ENCODE measurements around the gene FBXO34.
"Not testable (repeated sequence)": the region's sequence is repeated elsewhere in the genome, so short reads cannot be mapped to it uniquely, and the experiment has no call there.

Gene FBXO34

GRCh38 chr14:55344582-55345163 is 73.5 kb downstream of the FBXO34 start:
- not testable (repeated sequence) for H4K12ac ChIP-seq (ENCODE audit: low read depth, low read length); H4K8ac ChIP-seq (ENCODE audit: low read depth, low read length); H3K9me3 ChIP-seq (ENCODE audit: insufficient read depth, low read depth, low read length); DNase-seq; H3K36me3 ChIP-seq (ENCODE audit: control insufficient read depth in 1 of 2, insufficient read depth in 2 of 2, low read length in 2 of 2); H4K91ac ChIP-seq (ENCODE audit: low read depth, low read length); H3K79me1 ChIP-seq (ENCODE audit: low read length); H3K23ac ChIP-seq (ENCODE audit: low read length); H2AK5ac ChIP-seq (ENCODE audit: low read length); H3K4ac ChIP-seq (ENCODE audit: low read depth, low read length); H2BK120ac ChIP-seq (ENCODE audit: insufficient read depth, low read length, poor library complexity); H3K9ac ChIP-seq (ENCODE audit: low read length); H3K79me2 ChIP-seq (ENCODE audit: control insufficient read depth, insufficient read depth, low read length, poor library complexity); H2AFZ ChIP-seq (ENCODE audit: insufficient read depth, low read length, poor library complexity); H3K18ac ChIP-seq (ENCODE audit: low read length); H3K14ac ChIP-seq (ENCODE audit: low read length); H2BK5ac ChIP-seq (ENCODE audit: low read depth, low read length, poor library complexity); H2BK12ac ChIP-seq (ENCODE audit: low read length); H3K27me3 ChIP-seq (ENCODE audit: insufficient read depth, low read length); H3K4me1 ChIP-seq (ENCODE audit: control insufficient read depth in 1 of 2, insufficient read depth in 2 of 2, low read length in 2 of 2); H3K4me3 ChIP-seq (ENCODE audit: low read depth, low read length); H3K4me2 ChIP-seq (ENCODE audit: low read length); H3K27ac ChIP-seq (ENCODE audit: low read depth, low read length)
- no CpG with 5 or more reads among the region's 6 CpGs for WGBS (ENCODE audit: extremely low coverage, insufficient coverage, insufficient read length)

GRCh38 chr14:55347040-55347439 is 75.8 kb downstream of the FBXO34 start:
- whole genome bisulfite sequencing (ENCODE audit: extremely low coverage, insufficient coverage, insufficient read length) = no CpG with 5 or more reads among the region's 1 CpG
- Histone ChIP-seq H3K4ac (ENCODE audit: low read depth, low read length) (no peak overlapping the region), H3K14ac (ENCODE audit: low read length) (no peak overlapping the region), H4K12ac (ENCODE audit: low read depth, low read length) (no peak overlapping the region), H3K27ac (ENCODE audit: low read depth, low read length) (no peak overlapping the region), H2BK120ac (ENCODE audit: insufficient read depth, low read length, poor library complexity) (no peak overlapping the region), H4K91ac (ENCODE audit: low read depth, low read length) (no peak overlapping the region), H2BK12ac (ENCODE audit: low read length) (no peak overlapping the region), H3K4me2 (ENCODE audit: low read length) (no peak overlapping the region), H3K79me1 (ENCODE audit: low read length) (no peaks in the 10 kb centered on the region), H3K4me3 (ENCODE audit: low read depth, low read length) (no peak overlapping the region), H2BK5ac (ENCODE audit: low read depth, low read length, poor library complexity) (no peak overlapping the region), H3K23ac (ENCODE audit: low read length) (no peak overlapping the region), H3K79me2 (ENCODE audit: control insufficient read depth, insufficient read depth, low read length, poor library complexity) (peaks cover 1% of the 10 kb centered on the region), H2AK5ac (ENCODE audit: low read length) (no peak overlapping the region), H3K4me1 (ENCODE audit: control insufficient read depth in 1 of 2, insufficient read depth in 2 of 2, low read length in 2 of 2) (no peaks in the 10 kb centered on the region), H3K18ac (ENCODE audit: low read length) (no peak overlapping the region), H3K9ac (ENCODE audit: low read length) (no peak overlapping the region), H3K27me3 (ENCODE audit: insufficient read depth, low read length) (no peaks in the 10 kb centered on the region), H3K9me3 (ENCODE audit: insufficient read depth, low read depth, low read length) (no peaks in the 10 kb centered on the region), H3K36me3 (ENCODE audit: control insufficient read depth in 1 of 2, insufficient read depth in 2 of 2, low read length in 2 of 2) (peaks cover 7 to 15% of the 10 kb centered on the region in 2 experiments), H2AFZ (ENCODE audit: insufficient read depth, low read length, poor library complexity) (no peak overlapping the region), H4K8ac (ENCODE audit: low read depth, low read length) (no peak overlapping the region)
- no peak for DNase-seq

- Histone ChIP-seq H3K23ac (ENCODE audit: low read length) (no peak overlapping the region), H2BK5ac (ENCODE audit: low read depth, low read length, poor library complexity) (no peak overlapping the region), H3K79me2 (ENCODE audit: control insufficient read depth, insufficient read depth, low read length, poor library complexity) (peaks cover 1% of the 10 kb centered on the region), H3K4me2 (ENCODE audit: low read length) (no peak overlapping the region), H3K18ac (ENCODE audit: low read length) (no peak overlapping the region), H3K27ac (ENCODE audit: low read depth, low read length) (no peak overlapping the region), H3K36me3 (ENCODE audit: control insufficient read depth in 1 of 2, insufficient read depth in 2 of 2, low read length in 2 of 2) (peaks cover 10 to 22% of the 10 kb centered on the region in 2 experiments), H4K12ac (ENCODE audit: low read depth, low read length) (no peak overlapping the region), H2AFZ (ENCODE audit: insufficient read depth, low read length, poor library complexity) (no peak overlapping the region), H3K9me3 (ENCODE audit: insufficient read depth, low read depth, low read length) (no peaks in the 10 kb centered on the region), H2AK5ac (ENCODE audit: low read length) (no peak overlapping the region), H3K9ac (ENCODE audit: low read length) (no peak overlapping the region), H2BK12ac (ENCODE audit: low read length) (no peak overlapping the region), H3K4ac (ENCODE audit: low read depth, low read length) (no peak overlapping the region), H3K4me3 (ENCODE audit: low read depth, low read length) (no peak overlapping the region), H2BK120ac (ENCODE audit: insufficient read depth, low read length, poor library complexity) (no peak overlapping the region), H3K79me1 (ENCODE audit: low read length) (no peaks in the 10 kb centered on the region), H4K8ac (ENCODE audit: low read depth, low read length) (no peak overlapping the region), H4K91ac (ENCODE audit: low read depth, low read length) (no peak overlapping the region), H3K4me1 (ENCODE audit: control insufficient read depth in 1 of 2, insufficient read depth in 2 of 2, low read length in 2 of 2) (no peaks in the 10 kb centered on the region), H3K14ac (ENCODE audit: low read length) (no peak overlapping the region), H3K27me3 (ENCODE audit: insufficient read depth, low read length) (no peaks in the 10 kb centered on the region)
- WGBS (ENCODE audit: extremely low coverage, insufficient coverage, insufficient read length) = no CpG with 5 or more reads among the region's 3 CpGs
- DNase-seq = no peak
Measured at GRCh38 chr14:55347748-55348147, 76.5 kb downstream of the FBXO34 start.

GRCh38 chr14:55348766-55349453 is 77.7 kb downstream of the FBXO34 start:
- WGBS (ENCODE audit: extremely low coverage, insufficient coverage, insufficient read length) = no CpG with 5 or more reads among the region's 4 CpGs
- peaks cover 1% of the 10 kb centered on the region for H3K79me2 ChIP-seq (ENCODE audit: control insufficient read depth, insufficient read depth, low read length, poor library complexity)
- no peak overlapping the region for H3K4me3 ChIP-seq (ENCODE audit: low read depth, low read length)
- H4K91ac ChIP-seq (ENCODE audit: low read depth, low read length) = no peak overlapping the region
- H2BK12ac ChIP-seq (ENCODE audit: low read length) = no peak overlapping the region
- no peaks in the 10 kb centered on the region for H3K4me1 ChIP-seq (ENCODE audit: control insufficient read depth in 1 of 2, insufficient read depth in 2 of 2, low read length in 2 of 2)
- no peak overlapping the region for H4K12ac ChIP-seq (ENCODE audit: low read depth, low read length)
- H2AFZ ChIP-seq (ENCODE audit: insufficient read depth, low read length, poor library complexity) = no peak overlapping the region
- H3K36me3 ChIP-seq (ENCODE audit: control insufficient read depth in 1 of 2, insufficient read depth in 2 of 2, low read length in 2 of 2) = peaks cover 10 to 22% of the 10 kb centered on the region in 2 experiments
- no peak overlapping the region for H3K23ac ChIP-seq (ENCODE audit: low read length)
- DNase-seq = no peak
- no peak overlapping the region for H3K27ac ChIP-seq (ENCODE audit: low read depth, low read length)
- H3K14ac ChIP-seq (ENCODE audit: low read length) = no peak overlapping the region
- no peaks in the 10 kb centered on the region for H3K79me1 ChIP-seq (ENCODE audit: low read length)
- H2BK120ac ChIP-seq (ENCODE audit: insufficient read depth, low read length, poor library complexity) = no peak overlapping the region
- no peaks in the 10 kb centered on the region for H3K27me3 ChIP-seq (ENCODE audit: insufficient read depth, low read length)
- no peak overlapping the region for H4K8ac ChIP-seq (ENCODE audit: low read depth, low read length)
- no peak overlapping the region for H2BK5ac ChIP-seq (ENCODE audit: low read depth, low read length, poor library complexity)
- no peak overlapping the region for H3K18ac ChIP-seq (ENCODE audit: low read length)
- H3K4me2 ChIP-seq (ENCODE audit: low read length) = no peak overlapping the region
- H3K9me3 ChIP-seq (ENCODE audit: insufficient read depth, low read depth, low read length) = no peaks in the 10 kb centered on the region
- H3K9ac ChIP-seq (ENCODE audit: low read length) = no peak overlapping the region
- no peak overlapping the region for H2AK5ac ChIP-seq (ENCODE audit: low read length)
- H3K4ac ChIP-seq (ENCODE audit: low read depth, low read length) = no peak overlapping the region

Measured in trophoblast cell (in vitro differentiated cells and primary cell).